HCT116 (cell line): Measurements from ENCODE around the gene TSPAN5. TPM values are rescaled to one million over a fixed set of nuclear protein-coding genes. Genes with fewer than 3 reads are reported as not detected.

Source experiments
- ATAC-seq: fragments of 200-7000 bp; cut with Tn5 transposase; 2 replicates; pipeline ENCODE4 v1.9.1; 2020; ENCODE audit warnings: mild to moderate bottlenecking, moderate library complexity
- BruUV-seq: library from RNA; stranded (reverse); fragments of 400-500 nt; replicated peaks from 2 replicates; lab custom pipeline; 2021; lab: Mats Ljungman, UMichigan
- CTCF ChIA-PET: fragments of 300-600 bp; sonication (Branson Sonifier 250); formaldehyde crosslinking; loops from one replicate; lab custom pipeline; 2021; ENCODE audit warnings: antibody characterized with exemption; lab: Charles Lee
- POLR2A ChIA-PET: fragments of 300-600, 350-600 bp; sonication (Branson Sonifier 250); formaldehyde crosslinking; loops from one replicate; lab custom pipeline; 2021; ENCODE audit warnings: antibody characterized with exemption; lab: Charles Lee
- RAD21 ChIA-PET, 2 experiments: fragments of 300-600 bp; sonication (Branson Sonifier 250); formaldehyde crosslinking; loops; one replicate each; lab custom pipeline; 2023; ENCODE audit warnings: low total read pairs in 2 of 2; ENCODE audit not compliant: uncharacterized antibody in 2 of 2, unreplicated experiment in 2 of 2, low non-redundant PET in 1 of 2; lab: Charles Lee
- DNase-seq: peaks from one replicate; pipeline ENCODE4 v3.0.0-alpha.2; 2010; ENCODE audit warnings: low read depth, low spot score
- H2AFZ ChIP-seq: fragments of 200-600 bp; shearing (Covaris generic), sonication (generic); 2 replicates; pipeline ENCODE4 v1.6.1; 2017; ENCODE audit warnings: low read depth, mixed run types, mixed read lengths, antibody characterized with exemption, low read length; ENCODE audit not compliant: poor library complexity, severe bottlenecking
- H3K27ac ChIP-seq: 2 replicates; pipeline ENCODE4 v1.5.1; 2012; ENCODE audit warnings: low read depth, low read length
- H3K27me3 ChIP-seq: fragments of 200-600 bp; sonication (generic); 2 replicates; pipeline ENCODE4 v1.6.1; 2016; ENCODE audit warnings: mixed run types, low read length, mixed read lengths; ENCODE audit not compliant: insufficient read depth
- H3K36me3 ChIP-seq, 2 experiments: fragments of 200-500 bp in 1 of 2; fragments of 200-600 bp in 1 of 2; sonication (Bioruptor generic) in 1 of 2; sonication (generic) in 1 of 2; 2 replicates each; pipeline versions ENCODE4 v1.5.1 to v1.6.1; 2014 to 2016; ENCODE audit warnings: low read length in 2 of 2, inconsistent platforms in 1 of 2, mixed read lengths in 1 of 2, mixed run types in 1 of 2; ENCODE audit not compliant: insufficient read depth in 2 of 2, control insufficient read depth in 1 of 2
- H3K4me1 ChIP-seq, 2 experiments: fragments of 200-600 bp in 1 of 2; sonication (generic) in 1 of 2; 2 replicates each; pipeline versions ENCODE4 v1.5.1 to v1.6.1; 2012 to 2017; ENCODE audit warnings: low read length in 2 of 2, inconsistent platforms in 1 of 2, mild to moderate bottlenecking in 1 of 2, mixed read lengths in 1 of 2, mixed run types in 1 of 2, moderate library complexity in 1 of 2; ENCODE audit not compliant: insufficient read depth in 2 of 2, control insufficient read depth in 1 of 2
- H3K4me2 ChIP-seq: fragments of 200-600 bp; sonication (generic); 2 replicates; pipeline ENCODE4 v1.6.1; 2017; ENCODE audit warnings: mixed run types, low read length, mixed read lengths
- H3K4me3 ChIP-seq, 2 experiments: fragments of 200-600 bp in 1 of 2; sonication (generic) in 1 of 2; replicated peaks in 1 of 2; 2 replicates each; pipeline ENCODE4 v1.5.1; 2011 to 2016; ENCODE audit warnings: low read length in 2 of 2, control low read depth in 1 of 2, low read depth in 1 of 2, mild to moderate bottlenecking in 1 of 2, mixed read lengths in 1 of 2, mixed run types in 1 of 2
- H3K79me2 ChIP-seq: fragments of 200-600 bp; sonication (generic); 2 replicates; pipeline ENCODE4 v1.6.1; 2017; ENCODE audit warnings: mild to moderate bottlenecking, mixed run types, low read length, moderate library complexity, mixed read lengths; ENCODE audit not compliant: insufficient read depth
- H3K9ac ChIP-seq: fragments of 200-600 bp; sonication (generic); 2 replicates; pipeline ENCODE4 v1.6.1; 2016; ENCODE audit warnings: low read length, mixed read lengths
- H3K9me2 ChIP-seq: fragments of 200-600 bp; sonication (generic), shearing (Covaris generic); 2 replicates; pipeline ENCODE4 v1.6.1; 2017; ENCODE audit warnings: mixed run types, mild to moderate bottlenecking, moderate library complexity; ENCODE audit not compliant: insufficient read depth
- H3K9me3 ChIP-seq, 2 experiments: fragments of 200-500 bp in 1 of 2; fragments of 200-600 bp in 1 of 2; sonication (Bioruptor generic) in 1 of 2; sonication (generic) in 1 of 2; 2 replicates each; pipeline ENCODE4 v1.6.1; 2014 to 2017; ENCODE audit warnings: low read length in 2 of 2, mixed read lengths in 2 of 2, inconsistent platforms in 1 of 2, low read depth in 1 of 2, mild to moderate bottlenecking in 1 of 2, mixed run types in 1 of 2, moderate library complexity in 1 of 2; ENCODE audit not compliant: control insufficient read depth in 1 of 2, insufficient read depth in 1 of 2
- H4K20me1 ChIP-seq: fragments of 200-600 bp; sonication (generic), shearing (Covaris generic); 2 replicates; pipeline ENCODE4 v1.6.1; 2017; ENCODE audit warnings: mixed run types, mild to moderate bottlenecking, moderate library complexity; ENCODE audit not compliant: insufficient read depth
- ATF3 ChIP-seq: IDR thresholded peaks from 2 replicates; pipeline ENCODE4 v1.6.1; 2012
- CBX3 ChIP-seq: IDR thresholded peaks from 2 replicates; pipeline ENCODE4 v1.6.1; 2012; ENCODE audit warnings: low read depth
- CEBPB ChIP-seq: IDR thresholded peaks from 2 replicates; pipeline ENCODE4 v1.6.1; 2012; ENCODE audit warnings: low read depth
- JUND ChIP-seq: IDR thresholded peaks from 2 replicates; pipeline ENCODE4 v1.6.1; 2012
- POLR2A ChIP-seq: IDR thresholded peaks from 2 replicates; pipeline ENCODE4 v1.7.0; 2011; ENCODE audit warnings: borderline replicate concordance; ENCODE audit not compliant: insufficient read depth, insufficient read length; ENCODE audit errors: extremely low read depth
- POLR2AphosphoS5 ChIP-seq: IDR thresholded peaks from 2 replicates; pipeline ENCODE4 v1.6.1; 2011; ENCODE audit warnings: mild to moderate bottlenecking, low read depth, low read length, moderate library complexity
- REST ChIP-seq: IDR thresholded peaks from 2 replicates; pipeline ENCODE4 v1.6.1; 2012; ENCODE audit warnings: low read depth
- SP1 ChIP-seq: IDR thresholded peaks from 2 replicates; pipeline ENCODE4 v1.6.1; 2012; ENCODE audit warnings: low read depth
- SRF ChIP-seq: IDR thresholded peaks from 2 replicates; pipeline ENCODE4 v1.6.1; 2012; ENCODE audit warnings: low read depth
- TCF7L2 ChIP-seq: IDR thresholded peaks from 2 replicates; pipeline ENCODE4 v1.7.0; 2011; ENCODE audit warnings: borderline replicate concordance, inconsistent platforms; ENCODE audit not compliant: insufficient read depth, insufficient read length; ENCODE audit errors: extremely low read depth
- ZBTB33 ChIP-seq: IDR thresholded peaks from 2 replicates; pipeline ENCODE4 v1.6.1; 2011; ENCODE audit warnings: mild to moderate bottlenecking, low read length, moderate library complexity; ENCODE audit not compliant: insufficient replicate concordance; ENCODE audit errors: extremely low read depth
- ZFX ChIP-seq: fragments of 450-650 bp; IDR thresholded peaks from 2 replicates; pipeline ENCODE4 v1.6.1; 2017
- ZNF274 ChIP-seq: fragments of 200-500 bp; sonication (Bioruptor generic); IDR thresholded peaks from 2 replicates; pipeline ENCODE4 v1.6.1; 2014; ENCODE audit warnings: mild to moderate bottlenecking, low read depth, low read length, inconsistent platforms
- intact Hi-C: fragments of 100-400 bp; cut with micrococcal nuclease; formaldehyde crosslinking; loops from 2 replicates; pipeline ENCODE4 v1.10.0; 2022
- total RNA-seq: library from RNA; stranded (reverse); gene quantifications from one replicate; pipeline ENCODE4 v1.2.1, GENCODE V29; 2021; ENCODE audit not compliant: unreplicated experiment

Gene TSPAN5
- total RNA-seq, 1 experiment from 2014 or later, result 56.8 TPM

- TF ChIP-seq REST, result no peak
- TF ChIP-seq CBX3, result no peak
- no peak for TF ChIP-seq ZBTB33
- no peak for TF ChIP-seq SRF
These were observed 42.4 kb downstream of the TSPAN5 start (continued) for GRCh38 chr4:98615991-98616390.

- H3K27ac ChIP-seq, result no peak overlapping the region
- RAD21 ChIA-PET, result no interaction called here
- DNase-seq, result no peak
These were observed 43.7 kb downstream of the TSPAN5 start for GRCh38 chr4:98614662-98615061.

More at GRCh38 chr4:98614662-98615061, 43.7 kb downstream of the TSPAN5 start:
- H3K9me3 ChIP-seq, result no peaks in the 10 kb centered on the region
- ChIA-PET POLR2A (no interaction called here), CTCF (no interaction called here)
- H3K4me2 ChIP-seq, result no peak overlapping the region
- H3K4me1 ChIP-seq, result peaks cover 7 to 74% of the 10 kb centered on the region in 2 experiments; a peak in 1 of 4 replicates
- TF ChIP-seq SRF (no peak), CBX3 (no peak), CEBPB (no peak), POLR2AphosphoS5 (no peak), SP1 (no peak), ZFX (no peak), POLR2A (no peak), ZNF274 (no peak), ATF3 (no peak), TCF7L2 (no peak), JUND (no peak)
- no peaks in the 10 kb centered on the region for H4K20me1 ChIP-seq
- no peaks in the 10 kb centered on the region for H3K36me3 ChIP-seq
- BruUV-seq, result no TSS peak
- H3K4me3 ChIP-seq, result no peak overlapping the region
- no peak for ATAC-seq
- intact Hi-C loops, result no loop called here
- H3K79me2 ChIP-seq, result peaks cover 100% of the 10 kb centered on the region
- no peak overlapping the region for H3K9ac ChIP-seq
- H2AFZ ChIP-seq, result no peak overlapping the region
- H3K9me2 ChIP-seq, result no peaks in the 10 kb centered on the region
- H3K27me3 ChIP-seq, result no peaks in the 10 kb centered on the region
